Renal cortex interstitium (tissue), 11 donors: ENCODE data around the gene SIK3. TPM values are rescaled to one million over a fixed set of nuclear protein-coding genes. Genes with fewer than 3 reads are reported as not detected.

Experiments
- DNase-seq, 11 donors: peaks; one replicate each; pipeline ENCODE4 v3.0.0-alpha.2; 2013; ENCODE audit warnings: low read depth in 9 of 11, low spot score in 4 of 11; ENCODE audit errors: extremely low read depth in 1 of 11
- polyA plus RNA-seq, 3 donors: library from polyadenylated mRNA; unstranded; fragments of 120-200 nt; gene quantifications; one replicate each; pipeline ENCODE4 v1.2.1, GENCODE V29; 2013; ENCODE audit not compliant: insufficient read length in 3 of 3

SIK3 gene
- polyA plus RNA-seq, 3 donors, result 34.7 to 48.6 (median 36.1) TPM

GRCh38 chr11:116865696-116866095, 232.5 kb downstream of the SIK3 start:
- DNase-seq, result no peak

- DNase-seq, result no peak
Measured at GRCh38 chr11:116864531-116864930, 233.7 kb downstream of the SIK3 start.

- no peak for DNase-seq
Measured at GRCh38 chr11:116862951-116863350, 235.3 kb downstream of the SIK3 start.

- DNase-seq, result no peak
Measured at GRCh38 chr11:116862185-116862584, 236.0 kb downstream of the SIK3 start.

GRCh38 chr11:116861539-116861938, 236.7 kb downstream of the SIK3 start:
- no peak for DNase-seq

GRCh38 chr11:116860303-116860702, 237.9 kb downstream of the SIK3 start:
- no peak for DNase-seq

GRCh38 chr11:116859175-116859574, 239.1 kb downstream of the SIK3 start:
- no peak for DNase-seq

- DNase-seq, result no peak
Measured at GRCh38 chr11:116857936-116858335, 240.3 kb downstream of the SIK3 start.

GRCh38 chr11:116857316-116857715, 240.9 kb downstream of the SIK3 start:
- no peak for DNase-seq

- DNase-seq, result no peak
Measured at GRCh38 chr11:116856423-116856822, 241.8 kb downstream of the SIK3 start.

GRCh38 chr11:116855413-116855812, 242.8 kb downstream of the SIK3 start:
- no peak for DNase-seq

- DNase-seq, result no peak
Measured at GRCh38 chr11:116853461-116854073, 244.7 kb downstream of the SIK3 start.

GRCh38 chr11:116852261-116853031, 245.8 kb downstream of the SIK3 start:
- DNase-seq, result no peak

GRCh38 chr11:116851626-116852025, 246.6 kb downstream of the SIK3 start:
- DNase-seq, result no peak

GRCh38 chr11:116849486-116849885, 248.7 kb downstream of the SIK3 start:
- no peak for DNase-seq

- no peak for DNase-seq
Measured at GRCh38 chr11:116849060-116849459, 249.2 kb downstream of the SIK3 start.

- DNase-seq, result no peak
Measured at GRCh38 chr11:116847612-116848011, 250.6 kb downstream of the SIK3 start.

- no peak for DNase-seq
Measured at GRCh38 chr11:116844722-116845121, 253.5 kb downstream of the SIK3 start.

GRCh38 chr11:116843661-116844060, 254.6 kb downstream of the SIK3 start:
- DNase-seq, result no peak

- no peak for DNase-seq
Measured at GRCh38 chr11:116842909-116843308, 255.3 kb downstream of the SIK3 start.

- DNase-seq, result no peak
Measured at GRCh38 chr11:116842117-116842516, 256.1 kb downstream of the SIK3 start.
